HCT116 (cell line): ENCODE results near the gene RAB6C.
"Not testable (repeated sequence)": the region's sequence is repeated elsewhere in the genome, so short reads cannot be mapped to it uniquely, and the experiment has no call there.

Experiments used
- CEBPB ChIP-seq: IDR thresholded peaks from 2 replicates; pipeline ENCODE4 v1.6.1; 2012; ENCODE audit warnings: low read depth
- EZH2 ChIP-seq: fragments of 200-600 bp; sonication (generic); IDR thresholded peaks from 2 replicates; pipeline ENCODE4 v1.6.1; 2017; ENCODE audit warnings: antibody characterized with exemption, mixed run types
- EZH2phosphoT487 ChIP-seq: fragments of 200-600 bp; IDR thresholded peaks from 2 replicates; pipeline ENCODE4 v1.6.1; 2018; ENCODE audit warnings: antibody characterized with exemption, borderline replicate concordance
- POLR2A ChIP-seq: IDR thresholded peaks from 2 replicates; pipeline ENCODE4 v1.7.0; 2011; ENCODE audit warnings: borderline replicate concordance; ENCODE audit not compliant: insufficient read depth, insufficient read length; ENCODE audit errors: extremely low read depth
- POLR2AphosphoS5 ChIP-seq: IDR thresholded peaks from 2 replicates; pipeline ENCODE4 v1.6.1; 2011; ENCODE audit warnings: mild to moderate bottlenecking, low read depth, low read length, moderate library complexity
- RAD21 ChIP-seq: IDR thresholded peaks from 2 replicates; pipeline ENCODE4 v1.6.1; 2012; ENCODE audit warnings: low read depth, mild to moderate bottlenecking
- SIN3A ChIP-seq: IDR thresholded peaks from 2 replicates; pipeline ENCODE4 v1.6.1; 2012; ENCODE audit warnings: low read depth
- ZNF274 ChIP-seq: fragments of 200-500 bp; sonication (Bioruptor generic); IDR thresholded peaks from 2 replicates; pipeline ENCODE4 v1.6.1; 2014; ENCODE audit warnings: mild to moderate bottlenecking, low read depth, low read length, inconsistent platforms
- TF ChIP-seq, protein P1 (sequence below), 3 experiments: fragments of 200-600 bp in 1 of 3; sonication (generic) in 1 of 3; IDR thresholded peaks in 2 of 3; conservative IDR thresholded peaks in 1 of 3; 2 replicates each; pipeline ENCODE4 v1.5.1; 2012 to 2017; ENCODE audit warnings: low read depth in 2 of 3, low read length in 2 of 3, antibody characterized with exemption in 1 of 3, borderline replicate concordance in 1 of 3, control low read depth in 1 of 3, mild to moderate bottlenecking in 1 of 3, mixed read lengths in 1 of 3, mixed run types in 1 of 3, moderate library complexity in 1 of 3; ENCODE audit not compliant: insufficient read depth in 1 of 3
- TF ChIP-seq, protein P2 (sequence below): IDR thresholded peaks from 2 replicates; pipeline ENCODE4 v1.6.1; 2012; ENCODE audit warnings: low read depth

DNA sequence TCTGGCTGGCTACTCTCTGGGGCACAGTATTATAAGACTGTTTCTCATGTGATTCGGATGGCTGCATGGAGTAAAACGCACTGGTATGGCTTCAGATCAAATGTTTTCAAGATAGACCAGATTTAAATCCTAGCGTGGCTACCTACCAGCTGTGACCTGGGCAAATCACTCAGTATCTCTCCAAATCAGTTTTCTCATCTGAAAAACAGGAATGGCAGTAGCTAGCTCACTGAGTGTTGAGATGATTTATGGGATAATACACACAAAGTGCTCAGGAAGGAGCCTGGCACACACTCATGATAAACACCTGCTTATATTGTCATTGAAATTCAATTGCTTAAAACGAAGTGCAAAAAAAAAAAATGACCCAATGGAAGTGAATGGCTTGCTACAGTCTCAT is 10.9 kb upstream of the RAB6C start:
- not testable (repeated sequence) for TF ChIP-seq POLR2AphosphoS5, EZH2, SIN3A, EZH2phosphoT487, POLR2A, RAD21, ZNF274, CEBPB
- TF ChIP-seq, protein P1, sequence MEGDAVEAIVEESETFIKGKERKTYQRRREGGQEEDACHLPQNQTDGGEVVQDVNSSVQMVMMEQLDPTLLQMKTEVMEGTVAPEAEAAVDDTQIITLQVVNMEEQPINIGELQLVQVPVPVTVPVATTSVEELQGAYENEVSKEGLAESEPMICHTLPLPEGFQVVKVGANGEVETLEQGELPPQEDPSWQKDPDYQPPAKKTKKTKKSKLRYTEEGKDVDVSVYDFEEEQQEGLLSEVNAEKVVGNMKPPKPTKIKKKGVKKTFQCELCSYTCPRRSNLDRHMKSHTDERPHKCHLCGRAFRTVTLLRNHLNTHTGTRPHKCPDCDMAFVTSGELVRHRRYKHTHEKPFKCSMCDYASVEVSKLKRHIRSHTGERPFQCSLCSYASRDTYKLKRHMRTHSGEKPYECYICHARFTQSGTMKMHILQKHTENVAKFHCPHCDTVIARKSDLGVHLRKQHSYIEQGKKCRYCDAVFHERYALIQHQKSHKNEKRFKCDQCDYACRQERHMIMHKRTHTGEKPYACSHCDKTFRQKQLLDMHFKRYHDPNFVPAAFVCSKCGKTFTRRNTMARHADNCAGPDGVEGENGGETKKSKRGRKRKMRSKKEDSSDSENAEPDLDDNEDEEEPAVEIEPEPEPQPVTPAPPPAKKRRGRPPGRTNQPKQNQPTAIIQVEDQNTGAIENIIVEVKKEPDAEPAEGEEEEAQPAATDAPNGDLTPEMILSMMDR (IDR thresholded peaks at IDR 0.05 in 2 of 3, conservative IDR thresholded peaks at IDR 0.05 in 1 of 3; ENCODE audit: borderline replicate concordance in 1 of 3, insufficient read depth in 1 of 3, low read depth in 2 of 3, low read length in 2 of 3): not testable (repeated sequence)
- TF ChIP-seq, protein P2, sequence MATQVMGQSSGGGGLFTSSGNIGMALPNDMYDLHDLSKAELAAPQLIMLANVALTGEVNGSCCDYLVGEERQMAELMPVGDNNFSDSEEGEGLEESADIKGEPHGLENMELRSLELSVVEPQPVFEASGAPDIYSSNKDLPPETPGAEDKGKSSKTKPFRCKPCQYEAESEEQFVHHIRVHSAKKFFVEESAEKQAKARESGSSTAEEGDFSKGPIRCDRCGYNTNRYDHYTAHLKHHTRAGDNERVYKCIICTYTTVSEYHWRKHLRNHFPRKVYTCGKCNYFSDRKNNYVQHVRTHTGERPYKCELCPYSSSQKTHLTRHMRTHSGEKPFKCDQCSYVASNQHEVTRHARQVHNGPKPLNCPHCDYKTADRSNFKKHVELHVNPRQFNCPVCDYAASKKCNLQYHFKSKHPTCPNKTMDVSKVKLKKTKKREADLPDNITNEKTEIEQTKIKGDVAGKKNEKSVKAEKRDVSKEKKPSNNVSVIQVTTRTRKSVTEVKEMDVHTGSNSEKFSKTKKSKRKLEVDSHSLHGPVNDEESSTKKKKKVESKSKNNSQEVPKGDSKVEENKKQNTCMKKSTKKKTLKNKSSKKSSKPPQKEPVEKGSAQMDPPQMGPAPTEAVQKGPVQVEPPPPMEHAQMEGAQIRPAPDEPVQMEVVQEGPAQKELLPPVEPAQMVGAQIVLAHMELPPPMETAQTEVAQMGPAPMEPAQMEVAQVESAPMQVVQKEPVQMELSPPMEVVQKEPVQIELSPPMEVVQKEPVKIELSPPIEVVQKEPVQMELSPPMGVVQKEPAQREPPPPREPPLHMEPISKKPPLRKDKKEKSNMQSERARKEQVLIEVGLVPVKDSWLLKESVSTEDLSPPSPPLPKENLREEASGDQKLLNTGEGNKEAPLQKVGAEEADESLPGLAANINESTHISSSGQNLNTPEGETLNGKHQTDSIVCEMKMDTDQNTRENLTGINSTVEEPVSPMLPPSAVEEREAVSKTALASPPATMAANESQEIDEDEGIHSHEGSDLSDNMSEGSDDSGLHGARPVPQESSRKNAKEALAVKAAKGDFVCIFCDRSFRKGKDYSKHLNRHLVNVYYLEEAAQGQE: not testable (repeated sequence)
